NCI-H1092 (cell line): Measurements from ENCODE around the gene TMC4.
A peak's percentile ranks its signal among the peaks of the same experiment; 100 is the strongest.
"Not testable (repeated sequence)": the region's sequence is repeated elsewhere in the genome, so short reads cannot be mapped to it uniquely, and the experiment has no call there.

Source experiments
- DNase-seq: peaks from one replicate; lab custom pipeline; 2025; lab: John Stamatoyannopoulos, UW

TMC4 gene

DNA sequence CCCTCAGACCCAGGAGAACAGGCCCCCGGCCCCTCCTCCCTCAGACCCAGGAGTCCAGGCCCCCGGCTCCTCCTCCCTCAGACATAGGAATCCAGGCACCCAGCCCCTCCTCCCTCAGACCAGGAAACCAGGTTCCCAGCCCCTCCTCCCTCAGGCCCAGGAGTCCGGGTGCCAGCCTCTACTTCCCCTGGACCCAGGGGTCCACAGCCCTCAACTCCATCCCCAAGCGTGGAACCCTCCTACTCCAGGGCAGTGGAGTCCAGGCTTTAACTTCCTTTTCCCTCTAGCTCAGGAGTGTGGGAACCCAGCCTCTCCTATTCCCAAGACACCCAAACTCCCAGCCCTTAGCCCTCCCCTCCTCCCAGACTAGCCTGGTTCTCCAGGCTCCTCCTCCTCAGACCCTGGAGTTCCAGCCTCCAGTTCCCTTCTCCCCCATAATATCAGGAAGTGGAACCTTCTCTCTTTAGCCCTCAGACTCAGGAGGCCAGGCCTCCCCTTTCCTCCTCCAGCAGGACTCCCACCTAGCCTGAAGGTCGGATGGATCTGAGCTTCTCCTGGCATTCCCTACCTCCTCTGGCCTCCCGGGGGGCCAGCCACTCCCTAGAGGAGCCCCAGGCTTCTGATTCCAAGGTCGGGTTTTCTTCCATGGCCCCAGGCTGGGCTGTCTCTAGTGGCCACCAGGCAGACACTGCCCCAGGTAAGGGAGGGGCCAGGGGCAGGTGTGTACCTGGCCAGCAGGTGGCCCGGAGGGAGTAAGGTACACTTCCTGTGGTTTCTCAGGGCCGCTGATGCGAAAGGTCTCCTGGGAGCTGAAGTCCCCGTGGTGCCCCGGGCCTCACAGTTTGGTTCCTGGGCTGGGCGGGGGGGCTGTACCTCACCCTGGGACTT, at the start of gene TMC4:
Gene TMC4 (minus strand): TSS at position 690 of the 888 bp plus-strand sequence. CDS start 43 bp downstream, at position 647.
- no peak for DNase-seq

- not testable (repeated sequence) for DNase-seq
Observed at GRCh38 chr19:54221947-54222346, 49.0 kb upstream of the TMC4 start.

DNA sequence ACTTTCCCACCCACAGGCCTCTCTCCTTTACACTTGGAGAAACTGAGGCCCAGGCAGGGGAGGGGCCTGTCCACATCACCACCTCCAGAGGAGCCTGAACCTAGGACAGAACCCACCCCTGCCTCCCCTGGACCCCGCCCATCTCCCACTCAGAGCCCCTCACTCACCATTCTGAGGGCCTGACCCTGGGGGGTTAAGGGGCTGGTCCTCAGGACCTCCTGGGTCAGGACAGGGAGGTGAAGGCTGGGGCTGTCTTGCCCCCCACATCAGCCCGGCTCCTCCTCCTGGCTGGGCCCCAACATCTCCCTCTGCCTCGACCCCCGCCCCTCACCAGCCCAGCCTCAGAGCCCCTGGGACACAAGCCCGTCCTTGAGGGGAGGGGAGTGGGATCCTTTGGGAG, 46.7 kb upstream of the TMC4 start:
- DNase-seq: not testable (repeated sequence)

GRCh38 chr19:54218960-54219661, 46.2 kb upstream of the TMC4 start:
- DNase-seq: no peak

GRCh38 chr19:54218259-54218658, 45.3 kb upstream of the TMC4 start:
- no peak for DNase-seq

DNA sequence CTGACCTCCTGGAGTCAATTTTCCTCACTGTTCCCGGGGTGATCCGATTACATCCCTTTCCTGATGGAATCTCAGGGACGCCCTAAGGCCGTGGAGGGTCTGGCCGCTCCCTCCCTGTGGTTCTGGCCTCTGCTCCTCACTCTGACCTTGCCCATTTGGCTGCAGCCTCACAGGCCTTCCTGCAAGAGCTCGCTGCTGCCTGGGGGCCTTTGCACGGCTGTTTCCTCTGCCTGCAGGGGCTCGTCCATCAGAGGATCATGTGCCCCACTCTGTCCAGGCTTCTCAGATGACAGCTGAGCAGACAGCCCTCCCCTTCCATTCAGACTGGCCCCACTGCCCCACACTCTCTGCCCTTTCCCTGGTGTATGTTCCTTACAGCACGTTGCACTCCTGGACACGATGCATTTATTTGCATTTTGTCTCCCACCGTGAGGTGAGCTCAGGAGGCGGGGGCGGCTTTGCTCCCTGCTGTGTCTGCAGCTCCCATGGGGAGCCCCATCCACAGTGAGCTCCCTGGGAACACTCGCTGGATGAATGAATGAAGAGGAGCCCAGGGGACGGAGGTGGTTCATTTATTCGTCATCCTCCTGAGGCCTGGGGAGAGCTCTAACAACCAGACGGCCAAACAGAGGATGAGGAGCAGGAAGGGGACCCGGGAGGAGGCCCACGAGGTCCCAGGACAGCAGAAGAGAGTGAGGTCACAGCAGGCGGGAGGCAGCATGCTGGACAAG, 44.7 kb upstream of the TMC4 start:
- DNase-seq: not testable (repeated sequence)

GRCh38 chr19:54216869-54217268, 43.9 kb upstream of the TMC4 start:
- no peak for DNase-seq

DNA sequence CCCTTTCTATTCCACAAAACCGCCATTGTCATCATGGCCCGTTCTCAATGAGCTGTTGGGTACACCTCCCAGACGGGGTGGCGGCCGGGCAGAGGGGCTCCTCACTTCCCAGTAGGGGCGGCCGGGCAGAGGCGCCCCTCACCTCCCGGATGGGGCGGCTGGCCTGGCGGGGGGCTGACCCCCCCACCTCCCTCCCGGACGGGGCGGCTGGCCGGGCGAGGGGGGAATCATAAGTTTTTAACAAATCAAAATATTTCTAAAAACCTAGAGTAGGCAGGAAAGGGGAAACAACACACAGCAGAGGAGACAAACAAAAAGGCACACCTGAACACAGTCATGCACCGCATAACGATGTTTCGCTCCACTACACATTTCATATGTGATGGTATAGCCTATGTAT, 41.8 kb upstream of the TMC4 start:
- DNase-seq: not testable (repeated sequence)

DNA sequence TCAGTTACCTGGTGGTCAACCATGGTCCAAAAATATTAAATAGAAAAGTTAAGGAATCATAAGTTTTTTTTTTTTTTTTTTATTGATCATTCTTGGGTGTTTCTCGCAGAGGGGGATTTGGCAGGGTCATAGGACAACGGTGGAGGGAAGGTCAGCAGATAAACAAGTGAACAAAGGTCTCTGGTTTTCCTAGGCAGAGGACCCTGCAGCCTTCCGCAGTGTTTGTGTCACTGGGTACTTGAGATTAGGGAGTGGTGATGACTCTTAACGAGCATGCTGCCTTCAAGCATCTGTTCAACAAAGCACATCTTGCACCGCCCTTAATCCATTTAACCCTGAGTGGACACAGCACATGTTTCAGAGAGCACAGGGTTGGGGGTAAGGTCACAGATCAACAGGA, 41.3 kb upstream of the TMC4 start:
- DNase-seq: not testable (repeated sequence)

DNA sequence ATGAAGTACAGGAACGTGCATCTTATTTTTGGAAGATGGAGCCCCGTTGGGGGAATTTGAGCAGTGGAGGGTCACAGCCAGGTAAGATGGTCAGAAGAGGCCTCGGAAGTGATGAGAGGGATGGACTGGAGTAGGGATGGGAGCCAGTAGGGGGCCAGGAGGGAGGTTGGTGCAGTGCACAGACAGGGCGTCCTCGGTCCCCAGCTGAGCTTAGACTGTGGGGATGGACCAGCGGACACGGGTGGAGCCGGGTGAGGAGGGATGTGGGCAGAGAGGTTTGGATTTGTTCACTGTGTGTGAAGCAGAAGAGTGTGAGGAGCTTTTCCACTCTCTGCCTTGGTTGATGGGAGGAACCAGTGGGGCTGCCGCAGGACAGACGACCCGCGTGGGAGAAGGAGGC, 38.3 kb upstream of the TMC4 start:
- DNase-seq: no peak

DNA sequence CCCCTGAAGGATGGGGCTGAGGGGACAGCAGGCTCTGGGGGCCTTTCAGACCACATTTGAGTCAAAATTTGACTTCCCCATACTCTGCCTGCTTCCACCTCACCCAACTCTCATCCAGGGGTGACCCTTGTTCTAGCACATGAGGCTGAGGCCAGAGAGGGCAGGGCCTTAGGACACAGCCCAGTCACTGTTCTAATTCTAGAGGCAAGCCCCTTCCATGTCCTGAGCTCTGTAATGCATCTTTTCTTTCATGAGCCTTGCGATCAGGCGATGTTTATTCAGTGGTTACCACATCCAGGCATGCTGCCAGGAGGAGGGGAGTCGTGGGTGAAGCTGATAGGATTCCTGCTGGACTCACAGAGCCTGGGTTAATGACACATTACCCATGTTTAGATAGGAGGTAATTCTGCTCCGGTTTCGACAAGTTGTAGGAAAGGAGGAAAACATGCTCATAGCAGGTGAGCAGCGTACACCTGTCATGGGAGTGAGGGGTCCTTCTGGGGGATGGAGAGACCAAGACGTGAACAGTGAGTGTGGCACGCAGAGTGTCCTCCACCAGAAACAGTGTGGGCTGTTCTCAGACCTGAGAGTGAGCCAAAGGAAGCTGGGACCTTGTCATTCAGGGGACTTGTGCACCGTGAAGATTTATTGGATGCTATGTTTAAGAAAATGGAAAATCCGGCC, 37.0 kb upstream of the TMC4 start:
- DNase-seq: peak; percentile 81

DNA sequence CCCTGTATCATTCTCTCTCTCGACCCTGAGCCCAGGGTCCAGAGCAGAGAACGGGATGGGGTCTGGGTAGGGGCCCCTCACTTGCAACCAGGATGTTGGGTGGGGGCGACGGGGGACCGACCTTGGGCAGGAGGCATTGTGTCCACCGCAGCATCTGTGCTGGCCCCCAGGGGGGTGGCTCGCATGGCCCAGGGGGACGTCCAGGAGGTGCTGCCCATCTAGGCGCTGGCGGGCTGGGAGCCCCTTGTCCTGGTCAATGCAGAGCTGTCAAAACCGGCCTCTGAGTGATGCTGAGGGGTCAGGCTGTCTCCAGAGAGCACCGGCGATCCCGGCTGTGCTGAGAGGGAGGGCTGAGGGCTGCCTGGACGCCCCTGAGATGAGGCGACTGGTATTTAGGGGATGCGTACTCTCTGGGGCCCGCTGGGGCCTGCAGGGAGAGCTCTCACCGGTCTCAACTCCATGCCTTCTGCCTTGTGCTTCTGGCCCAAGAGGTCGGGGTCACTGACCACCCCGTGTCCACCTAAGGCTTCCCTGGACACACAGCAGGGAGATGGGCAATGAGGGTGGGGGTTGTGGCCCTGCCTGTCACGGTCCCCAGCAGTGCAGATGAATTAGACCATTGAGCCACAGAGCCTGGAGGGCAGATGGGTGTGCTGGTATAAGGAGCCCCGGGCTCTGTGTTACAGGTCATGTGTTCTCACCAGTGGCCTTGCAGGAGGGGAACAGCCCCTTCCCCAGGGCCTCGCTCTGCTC, 36.3 kb upstream of the TMC4 start:
- DNase-seq: no peak

- DNase-seq: no peak
Observed at GRCh38 chr19:54208784-54209057, 35.8 kb upstream of the TMC4 start.

DNA sequence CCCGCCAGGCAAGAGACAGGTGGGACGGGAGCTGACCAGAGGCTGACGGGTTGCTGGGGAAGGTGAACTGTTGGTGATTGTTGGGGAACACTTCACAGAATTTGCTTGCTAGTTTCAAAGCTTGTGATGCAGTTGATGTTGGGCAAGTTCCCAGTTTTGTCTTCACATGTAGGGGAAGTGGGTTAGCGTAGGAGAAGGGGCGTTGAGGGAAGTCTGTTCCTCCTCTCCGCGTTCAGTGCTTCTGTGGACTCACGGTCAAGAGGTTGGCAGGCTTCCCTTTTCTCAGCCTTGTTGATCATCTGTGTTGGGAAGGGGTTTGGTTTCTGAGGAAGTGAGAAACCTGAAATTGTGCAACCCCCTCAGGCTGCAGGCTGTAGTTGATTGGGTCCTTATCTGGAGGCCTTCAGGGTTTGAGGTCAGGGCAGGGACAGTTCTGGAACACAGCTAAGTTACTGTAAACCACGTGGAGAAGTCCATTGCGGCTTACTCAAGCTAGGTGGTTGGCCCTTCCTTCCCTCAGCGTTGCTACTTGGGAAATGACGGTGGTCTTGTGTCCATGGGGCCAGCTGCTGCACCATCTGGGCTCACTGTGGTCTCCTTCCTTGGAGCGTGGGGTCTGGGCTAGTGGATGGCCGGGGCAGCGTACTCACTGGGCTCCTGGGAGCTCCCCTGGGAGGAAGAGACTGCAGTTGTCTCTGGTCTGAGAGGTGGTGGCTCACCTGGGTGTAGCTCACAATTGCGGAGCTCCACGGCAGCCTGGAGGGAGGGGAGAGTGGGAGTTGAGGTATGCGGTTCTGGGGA, 35.2 kb upstream of the TMC4 start:
- no peak for DNase-seq

GRCh38 chr19:54207676-54207982, 34.7 kb upstream of the TMC4 start:
- DNase-seq: no peak

DNA sequence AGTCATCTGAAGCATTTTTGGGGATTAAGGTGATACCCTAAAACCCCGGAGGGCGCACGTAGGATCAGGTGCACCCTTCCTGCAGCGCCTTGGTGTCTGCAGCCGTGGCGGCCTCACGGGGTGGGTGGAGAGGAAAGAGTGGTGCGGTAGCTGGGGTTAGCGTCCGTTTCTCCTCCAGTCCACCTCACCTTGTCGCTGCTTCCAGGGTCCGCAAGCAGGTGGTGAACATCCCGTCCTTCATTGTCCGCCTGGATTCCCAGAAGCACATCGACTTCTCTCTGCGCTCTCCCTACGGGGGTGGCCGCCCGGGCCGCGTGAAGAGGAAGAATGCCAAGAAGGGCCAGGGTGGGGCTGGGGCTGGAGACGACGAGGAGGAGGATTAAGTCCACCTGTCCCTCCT, 34.2 kb upstream of the TMC4 start:
- DNase-seq: not testable (repeated sequence)

GRCh38 chr19:54206831-54207177, 33.8 kb upstream of the TMC4 start:
- no peak for DNase-seq

GRCh38 chr19:54206030-54206830, 33.3 kb upstream of the TMC4 start:
- no peak for DNase-seq

GRCh38 chr19:54204767-54205468, 32.0 kb upstream of the TMC4 start:
- no peak for DNase-seq
